ENCODE measurements around the gene MYO3B.

DNA sequence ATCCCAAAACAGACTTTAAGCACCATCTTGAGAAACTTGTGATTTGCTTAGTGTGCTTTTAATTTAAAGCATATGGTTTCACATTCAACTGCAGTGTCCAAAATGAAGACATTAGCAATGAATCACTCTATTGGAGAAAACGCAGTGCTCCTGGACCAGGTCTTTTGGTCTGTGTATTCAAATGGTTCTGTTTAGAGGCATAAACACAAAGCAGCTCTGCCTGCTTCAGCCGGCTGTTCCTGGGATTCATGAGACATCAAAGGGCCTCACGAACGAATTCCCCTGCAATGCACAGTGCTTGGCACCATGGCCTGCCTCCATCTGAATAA is 420.1 kb downstream of the MYO3B start:
- TF ChIP-seq, protein P1, sequence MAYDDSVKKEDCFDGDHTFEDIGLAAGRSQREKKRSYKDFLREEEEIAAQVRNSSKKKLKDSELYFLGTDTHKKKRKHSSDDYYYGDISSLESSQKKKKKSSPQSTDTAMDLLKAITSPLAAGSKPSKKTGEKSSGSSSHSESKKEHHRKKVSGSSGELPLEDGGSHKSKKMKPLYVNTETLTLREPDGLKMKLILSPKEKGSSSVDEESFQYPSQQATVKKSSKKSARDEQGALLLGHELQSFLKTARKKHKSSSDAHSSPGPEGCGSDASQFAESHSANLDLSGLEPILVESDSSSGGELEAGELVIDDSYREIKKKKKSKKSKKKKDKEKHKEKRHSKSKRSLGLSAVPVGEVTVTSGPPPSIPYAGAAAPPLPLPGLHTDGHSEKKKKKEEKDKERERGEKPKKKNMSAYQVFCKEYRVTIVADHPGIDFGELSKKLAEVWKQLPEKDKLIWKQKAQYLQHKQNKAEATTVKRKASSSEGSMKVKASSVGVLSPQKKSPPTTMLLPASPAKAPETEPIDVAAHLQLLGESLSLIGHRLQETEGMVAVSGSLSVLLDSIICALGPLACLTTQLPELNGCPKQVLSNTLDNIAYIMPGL (CRISPR knock-in tag; IDR thresholded peaks at IDR 0.05): no peak
- TF ChIP-seq, protein P2, sequence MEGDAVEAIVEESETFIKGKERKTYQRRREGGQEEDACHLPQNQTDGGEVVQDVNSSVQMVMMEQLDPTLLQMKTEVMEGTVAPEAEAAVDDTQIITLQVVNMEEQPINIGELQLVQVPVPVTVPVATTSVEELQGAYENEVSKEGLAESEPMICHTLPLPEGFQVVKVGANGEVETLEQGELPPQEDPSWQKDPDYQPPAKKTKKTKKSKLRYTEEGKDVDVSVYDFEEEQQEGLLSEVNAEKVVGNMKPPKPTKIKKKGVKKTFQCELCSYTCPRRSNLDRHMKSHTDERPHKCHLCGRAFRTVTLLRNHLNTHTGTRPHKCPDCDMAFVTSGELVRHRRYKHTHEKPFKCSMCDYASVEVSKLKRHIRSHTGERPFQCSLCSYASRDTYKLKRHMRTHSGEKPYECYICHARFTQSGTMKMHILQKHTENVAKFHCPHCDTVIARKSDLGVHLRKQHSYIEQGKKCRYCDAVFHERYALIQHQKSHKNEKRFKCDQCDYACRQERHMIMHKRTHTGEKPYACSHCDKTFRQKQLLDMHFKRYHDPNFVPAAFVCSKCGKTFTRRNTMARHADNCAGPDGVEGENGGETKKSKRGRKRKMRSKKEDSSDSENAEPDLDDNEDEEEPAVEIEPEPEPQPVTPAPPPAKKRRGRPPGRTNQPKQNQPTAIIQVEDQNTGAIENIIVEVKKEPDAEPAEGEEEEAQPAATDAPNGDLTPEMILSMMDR (IDR thresholded peaks at IDR 0.05): no peak

Data from WTC11 (cell line).